PC-3 (cell line): ENCODE data around the gene C9orf72.

Experiments
- CTCF ChIP-seq: fragments of 300-600 bp; sonication (generic); conservative IDR thresholded peaks from 2 replicates; pipeline ENCODE4 v1.5.1; 2017; ENCODE audit warnings: antibody characterized with exemption, low read depth, mild to moderate bottlenecking, low read length
- EZH2phosphoT487 ChIP-seq: fragments of 300-600 bp; sonication (generic); IDR thresholded peaks from 2 replicates; pipeline ENCODE4 v1.6.1; 2018; ENCODE audit warnings: mild to moderate bottlenecking, antibody characterized with exemption, low read length, borderline replicate concordance

- TF ChIP-seq CTCF (no peak), EZH2phosphoT487 (no peak)
Observed at GRCh38 chr9:27571011-27571410, 2.3 kb downstream of the C9orf72 start.
